DND-41 (cell line): Measurements from ENCODE around the gene PDGFRA.

Source experiments
- ATAC-seq: fragments of 200-7000 bp; cut with Tn5 transposase; 3 replicates; pipeline ENCODE4 v1.9.1; 2021; ENCODE audit warnings: low read depth; ENCODE audit not compliant: insufficient read depth
- DNase-seq: peaks from one replicate; pipeline ENCODE4 v3.0.0-alpha.2; 2020
- H2AFZ ChIP-seq: 2 replicates; pipeline ENCODE4 v1.6.0; 2012; ENCODE audit warnings: low read depth, low read length
- H3K27ac ChIP-seq: 2 replicates; pipeline ENCODE4 v1.5.1; 2012; ENCODE audit warnings: low read length, inconsistent platforms
- H3K27me3 ChIP-seq: fragments of 200-600 bp; sonication (generic); 2 replicates; pipeline ENCODE4 v1.6.0; 2012; ENCODE audit warnings: low read length, mild to moderate bottlenecking, inconsistent platforms; ENCODE audit not compliant: insufficient read depth, poor library complexity
- H3K36me3 ChIP-seq: 2 replicates; pipeline ENCODE4 v1.5.1; 2012; ENCODE audit warnings: low read length, inconsistent platforms; ENCODE audit not compliant: insufficient read depth
- H3K4me1 ChIP-seq: 2 replicates; pipeline ENCODE4 v1.5.1; 2012; ENCODE audit warnings: mild to moderate bottlenecking, low read length; ENCODE audit not compliant: insufficient read depth
- H3K4me2 ChIP-seq: 2 replicates; pipeline ENCODE4 v1.6.0; 2012; ENCODE audit warnings: mild to moderate bottlenecking, moderate library complexity, low read length, inconsistent platforms; ENCODE audit not compliant: insufficient read depth
- H3K4me3 ChIP-seq, 2 experiments: fragments of 200-600 bp in 1 of 2; shearing (Covaris generic) in 1 of 2; 2 replicates each; pipeline ENCODE4 v1.5.1; 2012 to 2016; ENCODE audit warnings: inconsistent platforms in 2 of 2, low read length in 2 of 2, mild to moderate bottlenecking in 2 of 2, low read depth in 1 of 2, moderate library complexity in 1 of 2
- H3K79me2 ChIP-seq: 2 replicates; pipeline ENCODE4 v1.6.0; 2012; ENCODE audit warnings: low read length, inconsistent platforms; ENCODE audit not compliant: insufficient read depth
- H3K9ac ChIP-seq: 2 replicates; pipeline ENCODE4 v1.6.0; 2012; ENCODE audit warnings: low read depth, mild to moderate bottlenecking, inconsistent platforms, low read length, moderate library complexity
- H3K9me3 ChIP-seq: 2 replicates; pipeline ENCODE4 v1.5.1; 2012; ENCODE audit warnings: low read length, moderate library complexity, mild to moderate bottlenecking, inconsistent platforms; ENCODE audit not compliant: insufficient read depth, severe bottlenecking
- H4K20me1 ChIP-seq: 2 replicates; pipeline ENCODE4 v1.6.0; 2012; ENCODE audit warnings: low read length; ENCODE audit not compliant: insufficient read depth
- EZH2 ChIP-seq: IDR thresholded peaks from 3 replicates; pipeline ENCODE4 v1.6.1; 2012; ENCODE audit warnings: borderline replicate concordance, low read depth, mild to moderate bottlenecking, moderate library complexity, low read length, inconsistent platforms; ENCODE audit not compliant: severe bottlenecking
- TF ChIP-seq, protein P1 (sequence below): IDR thresholded peaks from 2 replicates; pipeline ENCODE4 v1.5.1; 2012; ENCODE audit warnings: borderline replicate concordance, low read length, moderate library complexity, mild to moderate bottlenecking; ENCODE audit not compliant: poor library complexity, severe bottlenecking; ENCODE audit errors: extremely low read depth

Gene PDGFRA

DNA sequence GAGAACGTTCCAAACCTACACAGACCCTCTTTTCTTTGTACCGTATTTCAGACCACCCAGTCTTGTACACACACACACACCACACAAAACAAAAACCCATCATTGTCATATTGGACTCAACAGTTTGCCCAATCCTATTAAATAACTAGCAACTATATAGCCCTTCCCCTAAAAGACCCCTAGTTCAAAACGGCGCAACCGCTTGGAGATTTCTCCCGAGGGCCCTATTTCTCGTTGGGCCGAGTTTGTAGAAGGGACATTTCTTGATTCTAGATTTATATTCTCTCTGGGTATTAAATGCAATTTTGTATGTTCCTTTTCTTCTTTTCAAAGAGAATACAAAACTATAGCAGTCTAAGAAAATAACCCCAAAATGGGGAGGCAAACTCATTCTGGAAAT, 547 bp upstream of the PDGFRA start:
- H3K27ac ChIP-seq = no peak overlapping the region
- DNase-seq (no peak), ATAC-seq (no peak)
- no peak overlapping the region for H3K4me2 ChIP-seq
- no peaks in the 10 kb centered on the region for H3K36me3 ChIP-seq
- H3K27me3 ChIP-seq = no peaks in the 10 kb centered on the region
- no peaks in the 10 kb centered on the region for H3K4me1 ChIP-seq
- H3K9ac ChIP-seq = no peak overlapping the region
- no peak overlapping the region for H2AFZ ChIP-seq
- H3K4me3 ChIP-seq = no peak overlapping the region
- no peak for TF ChIP-seq EZH2
- TF ChIP-seq, protein P1, sequence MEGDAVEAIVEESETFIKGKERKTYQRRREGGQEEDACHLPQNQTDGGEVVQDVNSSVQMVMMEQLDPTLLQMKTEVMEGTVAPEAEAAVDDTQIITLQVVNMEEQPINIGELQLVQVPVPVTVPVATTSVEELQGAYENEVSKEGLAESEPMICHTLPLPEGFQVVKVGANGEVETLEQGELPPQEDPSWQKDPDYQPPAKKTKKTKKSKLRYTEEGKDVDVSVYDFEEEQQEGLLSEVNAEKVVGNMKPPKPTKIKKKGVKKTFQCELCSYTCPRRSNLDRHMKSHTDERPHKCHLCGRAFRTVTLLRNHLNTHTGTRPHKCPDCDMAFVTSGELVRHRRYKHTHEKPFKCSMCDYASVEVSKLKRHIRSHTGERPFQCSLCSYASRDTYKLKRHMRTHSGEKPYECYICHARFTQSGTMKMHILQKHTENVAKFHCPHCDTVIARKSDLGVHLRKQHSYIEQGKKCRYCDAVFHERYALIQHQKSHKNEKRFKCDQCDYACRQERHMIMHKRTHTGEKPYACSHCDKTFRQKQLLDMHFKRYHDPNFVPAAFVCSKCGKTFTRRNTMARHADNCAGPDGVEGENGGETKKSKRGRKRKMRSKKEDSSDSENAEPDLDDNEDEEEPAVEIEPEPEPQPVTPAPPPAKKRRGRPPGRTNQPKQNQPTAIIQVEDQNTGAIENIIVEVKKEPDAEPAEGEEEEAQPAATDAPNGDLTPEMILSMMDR = no peak
- H3K79me2 ChIP-seq = no peaks in the 10 kb centered on the region
- H4K20me1 ChIP-seq = no peaks in the 10 kb centered on the region
- peaks cover 24% of the 10 kb centered on the region for H3K9me3 ChIP-seq

GRCh38 chr4:54229631-54230483, 764 bp downstream of the PDGFRA start:
- Histone ChIP-seq H3K4me2 (no peak overlapping the region), H4K20me1 (no peaks in the 10 kb centered on the region), H3K27me3 (no peaks in the 10 kb centered on the region), H3K4me1 (no peaks in the 10 kb centered on the region), H3K4me3 (no peak overlapping the region), H3K27ac (no peak overlapping the region), H3K36me3 (no peaks in the 10 kb centered on the region), H2AFZ (no peak overlapping the region), H3K9ac (no peak overlapping the region), H3K9me3 (peaks cover 28% of the 10 kb centered on the region), H3K79me2 (no peaks in the 10 kb centered on the region)
- TF ChIP-seq EZH2 = no peak
- TF ChIP-seq, protein P1 = no peak
- DNase-seq (no peak), ATAC-seq (no peak)

DNA sequence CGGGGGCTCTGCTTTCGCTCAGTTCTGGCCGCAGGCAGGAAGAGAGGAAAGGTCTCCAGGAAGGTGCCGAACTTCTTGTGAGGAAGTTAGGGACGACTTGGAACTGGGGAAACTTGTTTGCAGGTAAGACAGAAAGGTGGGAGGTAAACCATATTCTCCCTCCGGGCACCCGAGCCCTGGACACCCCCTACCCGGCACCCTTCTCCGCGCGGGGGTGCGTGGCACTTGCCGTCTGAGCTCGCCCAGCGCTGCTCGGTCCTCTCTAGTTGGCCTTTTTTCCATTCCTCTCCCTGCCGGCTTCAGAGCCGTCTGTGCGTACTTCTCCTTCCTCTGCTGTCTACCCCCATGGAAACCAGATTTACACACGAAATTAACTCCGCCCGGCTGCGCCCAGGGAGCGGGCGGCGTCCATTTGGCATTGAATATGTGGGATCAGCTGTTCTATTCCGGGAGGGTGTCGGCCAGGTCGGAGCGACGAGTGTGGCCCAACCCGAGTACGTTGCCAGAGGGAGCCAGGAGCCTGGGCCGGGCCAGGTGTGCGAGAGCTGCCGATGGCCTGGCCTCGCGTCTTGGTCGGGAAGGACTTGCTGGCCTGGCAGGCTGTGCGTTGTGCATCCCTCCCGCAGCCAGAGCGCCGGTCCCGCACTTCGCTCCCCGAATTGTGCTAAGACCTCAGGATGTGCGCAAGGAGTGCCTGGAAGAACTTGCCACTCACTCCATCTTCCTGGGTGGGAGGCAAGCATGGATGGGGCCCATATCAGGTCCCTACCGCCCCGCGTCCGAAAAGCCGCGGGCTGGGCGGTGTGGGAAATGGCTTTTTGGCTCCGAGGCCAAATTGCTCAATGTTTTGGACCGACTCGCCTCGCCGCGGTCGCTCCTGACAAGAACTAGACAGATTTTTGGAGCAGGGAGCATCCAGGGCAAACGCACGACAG, 1.7 kb downstream of the PDGFRA start:
- ATAC-seq (no peak), DNase-seq (no peak)
- Histone ChIP-seq H3K27ac (no peak overlapping the region), H3K4me2 (no peak overlapping the region), H3K9ac (no peak overlapping the region), H3K4me1 (no peaks in the 10 kb centered on the region), H3K79me2 (no peaks in the 10 kb centered on the region), H3K36me3 (no peaks in the 10 kb centered on the region), H4K20me1 (no peaks in the 10 kb centered on the region), H3K27me3 (no peaks in the 10 kb centered on the region), H2AFZ (no peak overlapping the region), H3K4me3 (no peak overlapping the region), H3K9me3 (peaks cover 28% of the 10 kb centered on the region)
- TF ChIP-seq, protein P1 = no peak
- no peak for TF ChIP-seq EZH2
